PC-9 (cell line): Measurements from ENCODE around the gene COTL1. TPM values are rescaled to one million over a fixed set of nuclear protein-coding genes. Genes with fewer than 3 reads are reported as not detected.

ENCODE experiments used
- BruUV-seq: library from RNA; stranded (reverse); fragments of 400-500 nt; replicated peaks from 2 replicates; lab custom pipeline; 2021; lab: Mats Ljungman, UMichigan
- CTCF ChIA-PET: fragments of 300-600 bp; sonication (Branson Sonifier 250); formaldehyde crosslinking; loops from one replicate; lab custom pipeline; 2022; ENCODE audit warnings: antibody characterized with exemption; lab: Charles Lee
- POLR2A ChIA-PET: fragments of 300-600 bp; sonication (Branson Sonifier 250); formaldehyde crosslinking; loops from one replicate; lab custom pipeline; 2022; ENCODE audit warnings: antibody characterized with exemption; ENCODE audit not compliant: unreplicated experiment; lab: Charles Lee
- DNase-seq, 2 experiments: peaks; one replicate each; pipeline versions ENCODE4 v3.0.0 to v3.0.0-alpha.2; 2015 to 2022; ENCODE audit warnings: mixed read lengths in 1 of 2
- H2AFZ ChIP-seq: fragments of 200-600 bp; sonication (generic); 2 replicates; pipeline ENCODE4 v1.8.1; 2017; ENCODE audit warnings: antibody characterized with exemption
- H3F3A ChIP-seq: fragments of 200-600 bp; sonication (generic); 2 replicates; pipeline ENCODE4 v1.8.1; 2017; ENCODE audit warnings: antibody characterized with exemption, mild to moderate bottlenecking, low read depth; ENCODE audit not compliant: insufficient read depth
- H3K27ac ChIP-seq: fragments of 200-600 bp; sonication (generic); 2 replicates; pipeline ENCODE4 v1.6.1; 2016; ENCODE audit warnings: mixed run types
- H3K27me3 ChIP-seq: fragments of 200-600 bp; sonication (generic); 2 replicates; pipeline ENCODE4 v1.6.1; 2016; ENCODE audit warnings: low read depth, mixed run types; ENCODE audit not compliant: insufficient read depth
- H3K36me3 ChIP-seq: fragments of 200-600 bp; sonication (generic); 2 replicates; pipeline ENCODE4 v1.6.1; 2016; ENCODE audit warnings: low read depth, mixed run types
- H3K4me1 ChIP-seq: fragments of 200-600 bp; sonication (generic); replicated peaks from 2 replicates; pipeline ENCODE4 v1.6.1; 2016; ENCODE audit warnings: mixed run types; ENCODE audit not compliant: insufficient read depth
- H3K4me2 ChIP-seq: fragments of 200-600 bp; sonication (generic); 2 replicates; pipeline ENCODE4 v1.6.1; 2017; ENCODE audit warnings: mixed run types
- H3K4me3 ChIP-seq: fragments of 200-600 bp; sonication (generic); 2 replicates; pipeline ENCODE4 v1.6.1; 2016; ENCODE audit warnings: mixed run types
- H3K79me2 ChIP-seq: fragments of 200-600 bp; sonication (generic); 2 replicates; pipeline ENCODE4 v1.6.1; 2017; ENCODE audit warnings: low read depth, mixed run types
- H3K9me2 ChIP-seq: fragments of 200-600 bp; sonication (generic); 2 replicates; pipeline ENCODE4 v1.8.1; 2017; ENCODE audit warnings: mild to moderate bottlenecking; ENCODE audit not compliant: insufficient read depth
- H3K9me3 ChIP-seq: fragments of 200-600 bp; sonication (generic); 2 replicates; pipeline ENCODE4 v1.8.1; 2016; ENCODE audit warnings: low read depth; ENCODE audit not compliant: insufficient read depth
- H4K20me1 ChIP-seq: fragments of 200-600 bp; sonication (generic); 2 replicates; pipeline ENCODE4 v1.8.1; 2017; ENCODE audit not compliant: insufficient read depth
- CTCF ChIP-seq: fragments of 200-600 bp; sonication (generic); conservative IDR thresholded peaks from 2 replicates; pipeline ENCODE4 v1.6.1; 2017; ENCODE audit warnings: mixed run types, antibody characterized with exemption, mild to moderate bottlenecking, moderate library complexity
- EZH2 ChIP-seq: fragments of 200-600 bp; sonication (generic); IDR thresholded peaks from 2 replicates; pipeline ENCODE4 v1.8.0; 2017; ENCODE audit warnings: antibody characterized with exemption, low read depth
- intact Hi-C: fragments of 100-400 bp; cut with micrococcal nuclease; formaldehyde crosslinking; loops from one replicate; pipeline ENCODE4 v1.10.0; 2022; ENCODE audit not compliant: unreplicated experiment
- total RNA-seq: library from RNA; stranded (reverse); gene quantifications from 2 replicates; pipeline ENCODE4 v1.2.3, GENCODE V29; 2021

Gene COTL1
- total RNA-seq, 1 experiment from 2014 or later = 512 TPM

GRCh38 chr16:84585886-84586285, 32.0 kb downstream of the COTL1 start:
- H3K36me3 ChIP-seq = peaks cover 12% of the 10 kb centered on the region; the same call in 1 of the 2 replicates
- DNase-seq = no peak
- no TSS peak for BruUV-seq
- POLR2A ChIA-PET = no interaction called here
- H3K4me3 ChIP-seq = no peak overlapping the region
- H3K79me2 ChIP-seq = peaks cover 67% of the 10 kb centered on the region
- intact Hi-C loops = no loop called here
- H3K9me3 ChIP-seq = no peaks in the 10 kb centered on the region
- H3K4me2 ChIP-seq = no peak overlapping the region
- no peak overlapping the region for H2AFZ ChIP-seq
- no peaks in the 10 kb centered on the region for H3K27me3 ChIP-seq
- no peak overlapping the region for H3K27ac ChIP-seq
- CTCF ChIA-PET = no interaction called here
- H3K9me2 ChIP-seq = no peaks in the 10 kb centered on the region
- no peak for TF ChIP-seq CTCF
- no peak for TF ChIP-seq EZH2
- H4K20me1 ChIP-seq = peaks cover 74% of the 10 kb centered on the region
- peaks cover 66% of the 10 kb centered on the region for H3F3A ChIP-seq
- H3K4me1 ChIP-seq = no peaks in the 10 kb centered on the region

DNA sequence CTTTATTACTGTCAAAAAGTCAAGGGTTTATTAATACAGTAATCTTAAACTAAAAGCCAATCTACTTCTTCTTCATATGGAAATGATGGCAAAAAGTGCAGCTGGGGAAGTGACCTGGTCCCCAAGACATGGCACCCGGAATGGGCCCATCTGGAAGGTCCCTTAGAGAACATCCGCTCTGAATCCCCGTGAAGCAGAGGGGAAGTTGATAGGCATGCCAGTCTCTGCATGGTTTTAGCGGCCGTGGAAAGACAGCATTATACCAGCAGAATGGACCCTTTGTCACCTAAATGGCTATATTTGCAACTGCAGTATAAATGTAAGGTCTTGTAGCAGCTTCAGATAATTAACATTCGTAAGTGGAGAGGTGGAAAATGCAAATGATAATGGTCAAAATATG, 32.4 kb downstream of the COTL1 start:
- intact Hi-C loops = no loop called here
- CTCF ChIA-PET = no interaction called here
- Histone ChIP-seq H4K20me1 (peaks cover 77% of the 10 kb centered on the region), H3F3A (peaks cover 66% of the 10 kb centered on the region), H3K9me2 (no peaks in the 10 kb centered on the region), H3K4me1 (no peaks in the 10 kb centered on the region), H3K9me3 (no peaks in the 10 kb centered on the region), H3K27me3 (no peaks in the 10 kb centered on the region), H3K4me2 (no peak overlapping the region), H3K36me3 (peaks cover 12% of the 10 kb centered on the region; the same call in 1 of the 2 replicates), H3K79me2 (peaks cover 66% of the 10 kb centered on the region), H2AFZ (no peak overlapping the region), H3K4me3 (no peak overlapping the region), H3K27ac (no peak overlapping the region)
- no peak for DNase-seq
- no TSS peak for BruUV-seq
- no peak for TF ChIP-seq CTCF
- TF ChIP-seq EZH2 = no peak
- POLR2A ChIA-PET = no interaction called here

GRCh38 chr16:84584678-84585077, 33.2 kb downstream of the COTL1 start:
- POLR2A ChIA-PET = interaction anchor here (0.6 kb wide), 1 partner anchor 685 kb away, joined by 3 read pairs; no protein-coding TSS in a partner anchor
- intact Hi-C loops = no loop called here
- H3K4me1 ChIP-seq = no peaks in the 10 kb centered on the region

More at GRCh38 chr16:84584678-84585077, 33.2 kb downstream of the COTL1 start:
- H3K27me3 ChIP-seq = no peaks in the 10 kb centered on the region
- no peak overlapping the region for H3K27ac ChIP-seq
- DNase-seq = no peak
- H2AFZ ChIP-seq = no peak overlapping the region
- peaks cover 79% of the 10 kb centered on the region for H4K20me1 ChIP-seq
- H3K4me2 ChIP-seq = no peak overlapping the region
- no peaks in the 10 kb centered on the region for H3K9me2 ChIP-seq
- H3F3A ChIP-seq = peaks cover 67% of the 10 kb centered on the region
- CTCF ChIA-PET = no interaction called here
- no peak overlapping the region for H3K4me3 ChIP-seq
- H3K79me2 ChIP-seq = peaks cover 66% of the 10 kb centered on the region
- no peaks in the 10 kb centered on the region for H3K9me3 ChIP-seq
- BruUV-seq = no TSS peak
- no peak for TF ChIP-seq EZH2
- TF ChIP-seq CTCF = no peak
- H3K36me3 ChIP-seq = peaks cover 12% of the 10 kb centered on the region; the same call in 1 of the 2 replicates
